ENCODE measurements around the gene CCDC88A.
"Not testable (repeated sequence)": the region's sequence is repeated elsewhere in the genome, so short reads cannot be mapped to it uniquely, and the experiment has no call there.

CCDC88A gene

GRCh38 chr2:55282110-55282917 lies 137.3 kb downstream of the CCDC88A start:
- DNase-seq = peak; percentile 91

- not testable (repeated sequence) for DNase-seq
These were observed 138.7 kb downstream of the CCDC88A start for GRCh38 chr2:55280851-55281546.

- not testable (repeated sequence) for DNase-seq
These were observed 139.7 kb downstream of the CCDC88A start for GRCh38 chr2:55279859-55280424.

GRCh38 chr2:55279214-55279835 lies 140.3 kb downstream of the CCDC88A start:
- not testable (repeated sequence) for DNase-seq

- no peak for DNase-seq
These were observed 142.3 kb downstream of the CCDC88A start for GRCh38 chr2:55277310-55277709.

GRCh38 chr2:55274346-55274745 lies 145.3 kb downstream of the CCDC88A start:
- not testable (repeated sequence) for DNase-seq

GRCh38 chr2:55269645-55269990 lies 150.0 kb downstream of the CCDC88A start:
- no peak for DNase-seq

- DNase-seq = peak; percentile 97
These were observed 150.6 kb downstream of the CCDC88A start, which contains the start of gene MTIF2 for GRCh38 chr2:55268907-55269644. Gene MTIF2, minus strand, starts transcription at chr2:55269231. Its CDS starts 5,373 bp downstream, at chr2:55263858.

- no peak for DNase-seq
These were observed 151.3 kb downstream of the CCDC88A start for GRCh38 chr2:55268288-55268906.

- DNase-seq = not testable (repeated sequence)
These were observed 160.1 kb downstream of the CCDC88A start for GRCh38 chr2:55259586-55259985.

GRCh38 chr2:55252832-55253231 lies 166.8 kb downstream of the CCDC88A start:
- DNase-seq = no peak

GRCh38 chr2:55247025-55247424 lies 172.6 kb downstream of the CCDC88A start:
- DNase-seq = no peak

GRCh38 chr2:55245411-55245810 lies 174.2 kb downstream of the CCDC88A start:
- DNase-seq = no peak

GRCh38 chr2:55242617-55243016 lies 177.0 kb downstream of the CCDC88A start:
- DNase-seq = no peak

GRCh38 chr2:55241582-55241981 lies 178.1 kb downstream of the CCDC88A start:
- DNase-seq = not testable (repeated sequence)

GRCh38 chr2:55239656-55240222 lies 179.9 kb downstream of the CCDC88A start:
- DNase-seq = no peak

All from femur (tissue), 1 donor.